Suppressor macrophage treated with lipopolysaccharide for 1 hour (primary cell): ENCODE data around the gene MAP4K3.
A peak's percentile ranks its signal among the peaks of the same experiment; 100 is the strongest.
"Not testable (repeated sequence)": the region's sequence is repeated elsewhere in the genome, so short reads cannot be mapped to it uniquely, and the experiment has no call there.

ENCODE experiments used
- DNase-seq, 3 donors: peaks; one replicate each; pipeline ENCODE4 v3.0.0-alpha.2; 2020 to 2022

MAP4K3 gene

GRCh38 chr2:39408351-39409136 is 28.5 kb downstream of the MAP4K3 start:
- peak; percentile 47 to 52 (median 51) for DNase-seq

- no peak for DNase-seq
Measured at GRCh38 chr2:39407516-39408296, 29.4 kb downstream of the MAP4K3 start.

- no peak for DNase-seq
Measured at GRCh38 chr2:39405364-39405763, 31.7 kb downstream of the MAP4K3 start.

- peak; percentile 27 to 38 (median 35) for DNase-seq
Measured at GRCh38 chr2:39403311-39403710, 33.8 kb downstream of the MAP4K3 start.

GRCh38 chr2:39401319-39401718 is 35.8 kb downstream of the MAP4K3 start:
- DNase-seq = no peak

GRCh38 chr2:39399570-39399969 is 37.5 kb downstream of the MAP4K3 start:
- DNase-seq = no peak

GRCh38 chr2:39395313-39395712 is 41.8 kb downstream of the MAP4K3 start:
- DNase-seq = no peak

- DNase-seq = no peak
Measured at GRCh38 chr2:39394516-39394961, 42.5 kb downstream of the MAP4K3 start.

GRCh38 chr2:39392672-39393071 is 44.4 kb downstream of the MAP4K3 start:
- DNase-seq = no peak

- no peak for DNase-seq
Measured at GRCh38 chr2:39390216-39390615, 46.9 kb downstream of the MAP4K3 start.

GRCh38 chr2:39386064-39386463 is 51.0 kb downstream of the MAP4K3 start:
- DNase-seq = no peak

GRCh38 chr2:39385172-39385571 is 51.9 kb downstream of the MAP4K3 start:
- no peak for DNase-seq

- DNase-seq = not testable (repeated sequence)
Measured at GRCh38 chr2:39384071-39384470, 53.0 kb downstream of the MAP4K3 start.

- peak; percentile 48 to 65 (median 64) for DNase-seq
Measured at GRCh38 chr2:39383146-39383545, 53.9 kb downstream of the MAP4K3 start.

- DNase-seq = no peak
Measured at GRCh38 chr2:39381653-39382052, 55.4 kb downstream of the MAP4K3 start.

- peak in 1 of 3 donors; percentile 44 for DNase-seq
Measured at GRCh38 chr2:39380525-39381150, 56.4 kb downstream of the MAP4K3 start.

- DNase-seq = peak; percentile 57 to 80 (median 74)
Measured at GRCh38 chr2:39379643-39380524, 57.2 kb downstream of the MAP4K3 start.

GRCh38 chr2:39378968-39379367 is 58.1 kb downstream of the MAP4K3 start:
- DNase-seq = no peak

- DNase-seq = peak; percentile 75 to 86 (median 83)
Measured at GRCh38 chr2:39377226-39377939, 59.7 kb downstream of the MAP4K3 start.

- no peak for DNase-seq
Measured at GRCh38 chr2:39375917-39376316, 61.2 kb downstream of the MAP4K3 start.

GRCh38 chr2:39373181-39373802 is 63.8 kb downstream of the MAP4K3 start:
- no peak for DNase-seq
